ENCODE results near the gene SKIC8.

Gene SKIC8
- total RNA-seq = 15.5 to 46.9 (median 34.0) reads per million in 18 experiments

DNA sequence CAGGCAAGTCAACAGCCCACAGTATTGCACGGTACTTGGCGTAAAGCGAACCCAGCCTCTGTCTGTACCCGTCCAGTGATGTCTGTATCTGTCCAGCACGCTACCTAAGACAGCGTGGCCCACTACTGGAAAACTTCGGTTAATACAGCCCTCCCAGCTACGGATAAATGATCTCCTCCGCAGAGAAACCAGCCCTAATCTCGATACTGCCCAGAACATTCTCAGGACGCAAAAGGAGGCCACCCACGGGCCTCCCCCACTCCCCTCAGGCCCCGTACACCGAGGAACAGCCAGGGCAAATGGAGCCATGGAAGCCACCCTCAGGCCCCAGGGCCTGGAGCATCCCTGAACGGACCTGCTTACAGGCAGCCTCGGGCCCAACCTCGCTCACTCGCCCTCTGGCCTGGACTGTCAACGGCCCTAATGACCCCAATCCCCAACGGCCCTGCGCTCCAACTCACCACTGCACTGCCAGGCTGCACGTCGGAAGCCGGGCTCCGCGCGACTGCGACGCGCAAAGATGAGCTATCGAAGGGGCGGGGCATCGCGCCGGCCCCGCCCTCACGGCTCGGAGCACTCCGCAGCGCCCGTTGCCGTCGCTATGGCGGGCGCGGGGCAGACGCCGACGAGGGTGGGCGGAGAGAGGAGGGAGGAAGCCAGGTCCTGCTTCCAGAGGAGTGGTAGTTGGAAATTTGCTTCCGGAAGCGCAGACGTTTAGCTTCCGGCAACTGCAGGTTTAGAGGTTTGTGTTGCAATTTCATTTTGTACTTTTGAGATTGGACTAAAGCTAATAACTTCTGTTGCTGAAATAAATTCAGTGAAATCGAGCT, at the start of gene SKIC8:
Gene SKIC8 (minus strand): TSS at position 509 of the 830 bp plus-strand sequence. CDS start 3,923 bp downstream, outside the sequence.
- DNase-seq = peak; percentile 97

DNA sequence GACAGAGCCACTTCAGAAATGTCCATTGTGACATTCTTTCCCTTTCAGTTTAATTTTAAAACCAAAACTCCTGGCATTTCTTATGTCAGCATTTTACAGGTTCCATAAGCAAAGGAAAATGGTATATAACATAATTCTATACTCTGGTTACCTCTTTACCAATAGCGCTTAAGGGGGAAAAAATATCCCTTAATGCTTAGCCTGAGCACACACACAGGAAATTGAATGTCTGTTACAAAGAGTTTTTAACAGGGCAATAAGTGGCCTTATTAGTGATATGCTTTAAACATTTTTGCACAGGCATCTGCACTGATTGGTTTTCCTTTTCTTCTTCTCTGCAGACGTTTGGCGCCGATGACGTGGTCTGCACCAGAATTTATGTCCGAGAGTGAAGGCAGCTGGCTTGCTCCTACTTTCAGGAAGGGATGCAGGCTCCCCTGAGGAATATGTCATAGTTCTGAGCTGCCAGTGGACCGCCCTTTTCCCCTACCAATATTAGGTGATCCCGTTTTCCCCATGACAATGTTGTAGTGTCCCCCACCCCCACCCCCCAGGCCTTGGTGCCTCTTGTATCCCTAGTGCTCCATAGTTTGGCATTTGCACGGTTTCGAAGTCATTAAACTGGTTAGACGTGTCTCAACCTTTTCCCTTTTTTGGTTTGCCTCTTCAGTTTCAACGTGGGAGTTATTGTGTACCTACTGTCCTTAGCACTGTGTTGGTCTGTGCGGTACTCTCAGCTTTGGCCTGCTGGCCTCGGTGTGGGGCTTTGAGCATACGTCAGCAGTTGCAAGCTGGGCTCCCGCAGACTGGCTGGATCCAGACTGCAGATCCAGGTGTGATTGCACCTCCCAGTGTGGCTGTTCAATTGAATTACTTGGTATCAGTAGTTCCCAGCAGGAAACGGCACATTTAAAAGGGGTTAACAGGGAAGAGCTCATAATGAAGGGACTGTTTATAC, 48.5 kb upstream of the SKIC8 start:
- DNase-seq = no peak

GRCh38 chr15:78345396-78346125, 46.2 kb upstream of the SKIC8 start:
- no peak for DNase-seq

DNA sequence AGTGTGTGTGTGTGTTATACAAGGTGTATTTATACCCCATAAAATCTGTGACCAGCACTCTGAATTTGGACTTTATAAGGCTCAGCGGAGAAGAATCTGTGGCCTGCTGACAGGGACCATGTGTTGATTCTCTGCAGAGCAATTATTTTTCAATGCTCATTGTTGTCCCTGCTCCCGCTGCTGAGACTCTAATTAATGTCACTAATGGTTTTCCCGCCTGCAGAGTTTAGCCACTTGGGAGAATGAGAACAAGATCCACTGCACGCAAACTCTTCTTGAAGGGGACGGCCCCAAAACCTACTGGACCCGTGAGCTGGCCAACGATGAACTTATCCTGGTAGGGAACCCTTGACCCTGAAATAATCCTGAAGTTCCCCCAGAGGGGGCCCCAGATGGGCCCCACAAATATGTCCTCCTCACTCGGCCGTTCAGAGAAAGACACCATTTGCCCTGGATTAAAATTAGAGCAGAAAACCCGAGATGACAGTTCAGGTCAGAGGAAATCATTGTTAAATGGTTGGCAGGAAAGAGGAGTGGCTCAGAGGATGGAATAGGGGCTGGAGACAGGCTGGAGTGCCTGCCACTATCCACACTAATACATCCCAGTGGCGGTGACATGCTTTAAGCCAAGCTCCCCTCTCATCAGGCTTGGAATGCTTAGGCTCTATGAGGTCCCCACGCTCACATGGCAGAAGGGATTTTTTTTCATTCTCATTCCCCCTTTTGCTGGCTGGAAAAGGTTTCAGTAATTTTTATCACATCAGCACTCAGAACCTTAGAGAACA, 44.1 kb upstream of the SKIC8 start:
- no peak for DNase-seq

DNA sequence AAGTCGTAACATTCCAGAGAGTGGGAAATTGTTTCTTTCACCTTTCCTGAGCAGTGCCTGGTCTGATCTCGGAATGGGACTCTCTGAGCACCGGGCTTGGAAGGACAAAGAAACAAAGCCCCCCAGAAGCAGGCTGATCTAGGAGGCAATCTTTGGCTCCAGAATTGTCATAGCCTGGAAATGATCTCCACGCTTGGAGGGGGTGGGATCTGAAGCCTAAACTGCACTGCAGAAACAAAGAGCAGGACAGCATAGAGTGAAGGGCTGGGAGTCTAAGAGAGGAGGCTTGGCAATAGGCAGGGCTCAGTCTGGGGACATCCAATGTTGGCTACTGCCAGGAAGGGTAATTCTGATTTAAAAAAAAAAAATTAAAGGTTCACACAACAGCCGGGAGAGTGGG, 42.6 kb upstream of the SKIC8 start:
- DNase-seq = no peak

- no peak for DNase-seq
Measured at GRCh38 chr15:78341057-78341987, 41.9 kb upstream of the SKIC8 start.

DNA sequence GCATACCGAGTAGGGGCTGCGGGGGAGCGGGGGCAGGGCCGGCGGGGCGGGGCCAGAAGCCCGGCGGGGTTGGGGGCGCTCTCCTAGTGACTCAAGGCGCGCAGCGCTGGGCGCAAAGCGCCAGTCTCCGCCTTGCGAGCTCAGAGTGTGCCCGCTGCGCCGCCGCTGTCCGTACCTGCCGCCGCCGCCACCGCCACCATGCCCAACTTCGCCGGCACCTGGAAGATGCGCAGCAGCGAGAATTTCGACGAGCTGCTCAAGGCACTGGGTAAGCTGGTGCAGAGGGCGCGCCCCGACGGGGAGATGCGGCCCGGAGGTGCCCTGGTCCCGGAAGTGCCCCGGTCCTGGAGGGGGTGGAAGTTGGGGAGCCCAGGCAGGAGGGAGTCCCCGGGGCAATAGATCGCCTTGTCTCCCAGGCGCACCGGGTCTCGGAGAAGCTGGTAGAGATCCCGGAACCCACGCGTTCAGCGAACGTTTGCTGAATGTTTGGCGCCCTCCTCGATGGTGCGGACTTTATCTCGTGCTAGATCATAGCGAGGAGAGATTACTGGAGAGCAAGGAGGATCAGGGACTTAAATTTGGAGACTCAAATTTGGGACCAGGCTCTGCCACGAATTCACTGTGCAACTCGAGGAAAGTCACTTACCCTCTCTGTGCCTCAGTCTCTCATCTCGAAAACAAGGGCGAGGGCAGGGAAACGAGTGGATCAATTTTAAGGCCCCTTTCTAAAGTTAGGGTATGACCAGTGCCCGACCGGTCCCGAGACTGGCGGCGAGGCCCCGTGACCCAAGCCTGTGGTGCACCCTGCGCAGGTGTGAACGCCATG, 41.0 kb upstream of the SKIC8 start, which contains the start of gene CRABP1:
Gene CRABP1 (plus strand): TSS at position 123 of the 826 bp plus-strand sequence. CDS start 76 bp downstream, at position 199.
- DNase-seq = no peak

GRCh38 chr15:78339559-78339958, 40.1 kb upstream of the SKIC8 start:
- DNase-seq = no peak

DNA sequence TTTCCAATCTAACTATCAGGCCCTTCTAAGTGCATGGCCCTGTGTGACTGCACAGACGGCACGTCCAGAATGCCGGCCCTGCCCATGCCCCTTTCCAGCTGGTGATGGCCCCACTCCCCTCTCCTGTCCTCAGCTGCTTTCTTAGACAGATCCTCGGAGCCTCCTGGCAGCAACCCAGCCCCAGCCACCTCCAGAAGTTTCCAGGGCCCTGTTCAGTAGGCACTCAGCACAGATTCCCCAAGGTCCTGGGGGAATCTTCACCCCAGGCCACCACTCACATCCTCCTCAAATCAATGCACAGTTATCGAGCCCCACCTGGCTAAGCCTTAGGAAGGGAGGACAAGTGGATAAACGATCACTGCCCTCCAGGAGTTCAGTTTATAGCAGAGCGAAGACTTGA, 39.4 kb upstream of the SKIC8 start:
- no peak for DNase-seq

- DNase-seq = no peak
Measured at GRCh38 chr15:78335985-78336384, 36.6 kb upstream of the SKIC8 start.

DNA sequence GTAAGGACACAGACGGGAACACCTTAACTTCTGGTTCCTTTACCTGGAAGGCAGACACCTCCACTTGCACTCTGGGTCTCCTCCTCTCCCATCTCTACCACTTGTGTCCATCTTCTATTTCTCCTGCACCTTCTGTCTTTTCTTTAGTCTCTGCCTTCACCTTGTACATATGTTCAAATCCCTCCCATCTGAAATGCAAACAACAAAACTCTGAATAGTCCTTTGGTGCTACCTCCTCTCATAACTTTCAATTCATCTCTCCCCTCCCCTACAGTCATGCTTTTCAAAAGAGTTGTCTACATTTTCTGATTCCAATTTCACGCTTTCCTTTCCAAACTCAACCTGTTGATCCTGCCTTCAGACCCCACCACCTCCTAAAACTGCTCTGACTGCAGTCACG, 35.4 kb upstream of the SKIC8 start:
- no peak for DNase-seq

- DNase-seq = no peak
Measured at GRCh38 chr15:78329625-78330024, 30.2 kb upstream of the SKIC8 start.

- peak; percentile 8 to 14 for DNase-seq
Measured at GRCh38 chr15:78327466-78327865, 28.1 kb upstream of the SKIC8 start.

DNA sequence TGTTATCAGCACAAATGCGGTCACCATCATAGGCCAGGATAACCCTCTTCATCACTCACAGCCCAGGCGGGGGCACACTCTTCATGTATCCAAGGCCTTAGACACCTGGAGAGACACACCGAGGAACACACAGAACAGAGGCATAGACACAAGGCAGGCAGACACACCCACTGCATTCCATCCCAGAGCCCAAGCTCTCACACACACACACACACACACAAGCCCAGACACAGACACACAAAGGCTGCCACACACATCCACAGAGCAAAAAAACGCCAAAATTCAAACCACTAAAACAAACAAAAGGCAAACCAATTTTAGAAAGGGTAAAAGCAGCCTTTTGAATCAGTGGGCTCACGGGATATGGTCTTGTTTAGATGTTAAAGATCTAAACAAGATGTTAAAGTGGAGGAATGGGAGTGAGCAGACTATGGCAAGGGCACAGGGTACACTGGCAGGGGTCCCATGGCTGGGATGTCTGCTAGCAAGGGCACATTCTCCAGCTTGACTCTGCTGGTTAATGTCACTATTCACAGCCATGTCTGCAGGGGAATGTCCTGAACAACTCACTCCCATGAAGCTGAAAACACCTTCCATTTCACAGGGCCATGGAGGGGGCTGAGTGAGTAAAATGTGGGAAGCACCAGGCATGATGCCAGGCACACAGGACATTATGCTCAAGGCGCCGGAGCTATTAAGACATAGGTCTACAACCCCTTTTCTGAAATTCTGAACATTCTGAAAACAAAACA, 25.9 kb upstream of the SKIC8 start:
- no peak for DNase-seq

DNA sequence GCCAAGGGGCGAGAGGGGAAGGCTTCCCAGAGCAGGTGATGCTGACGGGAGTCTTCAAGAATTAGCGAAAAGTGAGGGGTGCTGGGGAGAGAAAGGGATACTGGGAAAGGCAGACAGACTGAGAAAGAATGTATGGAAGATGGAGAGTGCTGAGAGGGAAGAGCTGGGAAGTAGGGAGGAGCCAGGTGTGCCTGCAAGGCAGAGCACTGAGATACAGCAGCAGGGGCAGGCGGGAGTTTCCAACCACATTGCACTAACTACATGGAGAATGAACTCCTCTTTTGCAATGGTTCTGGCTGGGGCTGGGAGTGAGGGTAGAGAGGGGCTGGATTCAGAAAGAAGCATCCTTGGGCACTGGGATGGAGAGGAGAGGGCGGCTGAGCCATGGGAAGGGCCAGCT, 24.7 kb upstream of the SKIC8 start:
- no peak for DNase-seq

GRCh38 chr15:78323693-78324092, 24.3 kb upstream of the SKIC8 start:
- no peak for DNase-seq

- peak in 1 of 2 donors; percentile 17 for DNase-seq
Measured at GRCh38 chr15:78322724-78323521, 23.5 kb upstream of the SKIC8 start.

DNA sequence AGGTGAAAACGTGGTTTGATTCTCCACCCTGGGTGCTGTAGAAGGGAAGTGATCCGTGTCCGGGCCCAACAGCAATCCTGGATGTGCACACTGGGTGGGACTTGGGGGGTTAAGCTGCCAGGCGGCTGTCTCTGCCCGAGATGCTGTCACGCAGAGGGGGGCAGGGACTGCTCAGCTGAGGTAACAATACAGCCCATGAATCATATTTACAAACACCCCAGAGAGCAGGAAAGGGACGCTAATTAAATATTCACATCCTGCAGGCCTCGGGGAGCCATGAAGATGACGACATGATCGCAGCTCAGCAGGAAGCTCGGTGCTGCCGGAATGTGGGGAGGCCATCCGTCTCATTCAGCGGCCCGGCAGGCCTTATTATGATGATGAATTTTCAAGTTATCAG, 22.8 kb upstream of the SKIC8 start:
- no peak for DNase-seq
